ENCODE results near the gene OR12D1.
"Not testable (repeated sequence)": the region's sequence is repeated elsewhere in the genome, so short reads cannot be mapped to it uniquely, and the experiment has no call there.

OR12D1 gene

GRCh38 chr6:29414588-29414987, at the start of gene OR12D1:
Gene OR12D1, plus strand, starts transcription at chr6:29414928.
- no peak for FAIRE-seq

GRCh38 chr6:29368765-29369164, 46.0 kb upstream of the OR12D1 start, which contains the start of gene OR5V1:
Gene OR5V1, minus strand, starts transcription at chr6:29368865. Its CDS starts 12,670 bp downstream, at chr6:29356195.
- FAIRE-seq, result no peak

- no peak for FAIRE-seq
Measured at GRCh38 chr6:29375191-29375590, 39.5 kb upstream of the OR12D1 start, which contains the start of gene OR12D3. Gene OR12D3, minus strand, starts transcription at chr6:29375291. Its CDS starts 4 bp downstream, at chr6:29375287.

GRCh38 chr6:29376003-29376402, 38.7 kb upstream of the OR12D1 start:
- FAIRE-seq, result no peak

GRCh38 chr6:29388533-29388932, 26.2 kb upstream of the OR12D1 start:
- no peak for FAIRE-seq

- FAIRE-seq, result no peak
Measured at GRCh38 chr6:29395331-29395730, 19.4 kb upstream of the OR12D1 start, which contains the start of gene OR12D2. Gene OR12D2, plus strand, starts transcription at chr6:29395631. Its CDS starts 1,069 bp downstream, at chr6:29396700.

- no peak for FAIRE-seq
Measured at GRCh38 chr6:29399525-29399924, 15.2 kb upstream of the OR12D1 start.

- no peak for FAIRE-seq
Measured at GRCh38 chr6:29403801-29404200, 10.9 kb upstream of the OR12D1 start.

- FAIRE-seq, result no peak
Measured at GRCh38 chr6:29419516-29419915, 4.8 kb downstream of the OR12D1 start.

GRCh38 chr6:29424168-29424567, 9.4 kb downstream of the OR12D1 start:
- FAIRE-seq, result no peak

- FAIRE-seq, result no peak
Measured at GRCh38 chr6:29424575-29424974, 9.8 kb downstream of the OR12D1 start.

GRCh38 chr6:29425075-29425474, 10.3 kb downstream of the OR12D1 start:
- no peak for FAIRE-seq

- FAIRE-seq, result no peak
Measured at GRCh38 chr6:29426654-29427053, 11.9 kb downstream of the OR12D1 start.

- not testable (repeated sequence) for FAIRE-seq
Measured at GRCh38 chr6:29436730-29437129, 22.0 kb downstream of the OR12D1 start.

- no peak for FAIRE-seq
Measured at GRCh38 chr6:29439006-29439405, 24.3 kb downstream of the OR12D1 start, which contains the start of gene OR10C1. Gene OR10C1, plus strand, starts transcription at chr6:29439306. Its CDS starts 710 bp downstream, at chr6:29440016.

- no peak for FAIRE-seq
Measured at GRCh38 chr6:29442719-29443118, 28.0 kb downstream of the OR12D1 start.

- FAIRE-seq, result not testable (repeated sequence)
Measured at GRCh38 chr6:29444031-29444430, 29.3 kb downstream of the OR12D1 start.

- no peak for FAIRE-seq
Measured at GRCh38 chr6:29447670-29448069, 32.9 kb downstream of the OR12D1 start.

GRCh38 chr6:29451471-29452193, 36.9 kb downstream of the OR12D1 start:
- FAIRE-seq, result no peak

GRCh38 chr6:29456971-29457370, 42.2 kb downstream of the OR12D1 start, which contains the start of the genes OR11A1 and OR2H1:
Gene OR11A1, minus strand, starts transcription at chr6:29457071. Its CDS starts 29,430 bp downstream, at chr6:29427641.
Gene OR2H1, plus strand, starts transcription at chr6:29457155. Its CDS starts 4,615 bp downstream, at chr6:29461770.
- FAIRE-seq, result no peak

GRCh38 chr6:29461021-29461814, 46.5 kb downstream of the OR12D1 start:
- FAIRE-seq, result peak; percentile 58

- FAIRE-seq, result no peak
Measured at GRCh38 chr6:29462022-29462421, 47.3 kb downstream of the OR12D1 start.

- no peak for FAIRE-seq
Measured at GRCh38 chr6:29465279-29465678, 50.6 kb downstream of the OR12D1 start.
